ENCODE measurements around the gene DAZAP2. TPM values are rescaled to one million over a fixed set of nuclear protein-coding genes. Genes with fewer than 3 reads are reported as not detected.
A peak's percentile ranks its signal among the peaks of the same experiment; 100 is the strongest.

Gene DAZAP2
- total RNA-seq, result 100 to 1,000 TPM; 106 to 107 TPM

- DNase-seq, result peak; percentile 96
- Mint-ChIP-seq H3K4me1 (ENCODE audit: low read depth) (peaks cover 37% of the 10 kb centered on the region), H3K27ac (peak within 1 kb of the TSS; percentile 99), H3K9me3 (no peaks in the 10 kb centered on the region), H3K36me3 (ENCODE audit: low read depth) (peaks cover 31% of the 10 kb centered on the region), H3K4me3 (peak within 1 kb of the TSS; percentile 96), H3K27me3 (ENCODE audit: low read depth) (no peaks in the 10 kb centered on the region)
- intact Hi-C loops (cut with micrococcal nuclease), result loop anchor here (1.0 to 2.0 kb wide), 5 partner anchors 11 to 190 kb away; partner anchors contain the start of genes CSRNP2, LETMD1, POU6F1 and TFCP2
- CTCF ChIA-PET, result interaction anchor here (0.8 to 1.4 kb wide), 4 partner anchors 14 to 102 kb away, joined by 3 to 5 read pairs (median 4); no protein-coding TSS in a partner anchor
Observed at GRCh38 chr12:51238510-51239334, at the start of gene DAZAP2. TSS of gene DAZAP2 (plus strand) at chr12:51238826. CDS start at chr12:51238908, 82 bp downstream.

- H3K4me3 Mint-ChIP-seq, result no peak overlapping the region
- no peaks in the 10 kb centered on the region for H3K36me3 Mint-ChIP-seq (ENCODE audit: low read depth)
- no peaks in the 10 kb centered on the region for H3K9me3 Mint-ChIP-seq
- H3K27ac Mint-ChIP-seq, result no peak overlapping the region
- intact Hi-C loops (cut with micrococcal nuclease), result no loop called here
- no peaks in the 10 kb centered on the region for H3K4me1 Mint-ChIP-seq (ENCODE audit: low read depth)
- no peak for DNase-seq
- CTCF ChIA-PET, result no interaction called here
- H3K27me3 Mint-ChIP-seq (ENCODE audit: low read depth), result no peaks in the 10 kb centered on the region
Observed at GRCh38 chr12:51189790-51190355, 48.8 kb upstream of the DAZAP2 start.

DNA sequence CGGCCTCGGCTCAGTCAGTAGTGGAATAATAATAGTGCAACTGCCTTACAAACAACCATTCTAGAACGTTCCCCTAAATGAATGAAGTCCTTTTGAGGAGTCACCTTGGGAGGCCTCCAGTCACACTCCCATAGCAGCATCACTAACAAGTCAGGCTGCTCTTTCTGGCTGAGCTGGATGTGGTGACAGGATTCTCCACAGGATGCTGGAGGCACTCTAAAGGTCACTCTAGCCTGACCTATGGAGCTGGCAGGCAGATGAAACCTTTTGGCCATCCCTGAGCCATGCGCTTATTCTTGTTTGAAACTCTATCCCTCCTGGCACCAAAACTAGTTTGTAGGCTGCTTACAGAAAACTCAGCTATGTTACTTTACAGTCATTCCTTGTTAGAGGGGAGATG lies 47.8 kb upstream of the DAZAP2 start:
- Mint-ChIP-seq H3K9me3 (no peaks in the 10 kb centered on the region), H3K27ac (no peak overlapping the region), H3K4me3 (no peak overlapping the region), H3K36me3 (ENCODE audit: low read depth) (no peaks in the 10 kb centered on the region), H3K27me3 (ENCODE audit: low read depth) (no peaks in the 10 kb centered on the region), H3K4me1 (ENCODE audit: low read depth) (no peaks in the 10 kb centered on the region)
- CTCF ChIA-PET, result interaction anchor here (1.2 kb wide), 1 partner anchor 19 kb away, joined by 3 read pairs; no protein-coding TSS in a partner anchor
- DNase-seq, result no peak
- intact Hi-C loops (cut with micrococcal nuclease), result no loop called here

GRCh38 chr12:51191516-51192283 lies 46.9 kb upstream of the DAZAP2 start:
- Mint-ChIP-seq H3K4me3 (no peak overlapping the region), H3K27ac (no peak overlapping the region), H3K9me3 (no peaks in the 10 kb centered on the region), H3K4me1 (ENCODE audit: low read depth) (no peaks in the 10 kb centered on the region), H3K36me3 (ENCODE audit: low read depth) (no peaks in the 10 kb centered on the region), H3K27me3 (ENCODE audit: low read depth) (no peaks in the 10 kb centered on the region)
- CTCF ChIA-PET, result interaction anchor here (0.5 to 1.2 kb wide), 2 partner anchors 20 to 79 kb away, joined by 3 read pairs; partner anchors contain the start of gene SMAGP
- intact Hi-C loops (cut with micrococcal nuclease), result no loop called here
- no peak for DNase-seq

DNA sequence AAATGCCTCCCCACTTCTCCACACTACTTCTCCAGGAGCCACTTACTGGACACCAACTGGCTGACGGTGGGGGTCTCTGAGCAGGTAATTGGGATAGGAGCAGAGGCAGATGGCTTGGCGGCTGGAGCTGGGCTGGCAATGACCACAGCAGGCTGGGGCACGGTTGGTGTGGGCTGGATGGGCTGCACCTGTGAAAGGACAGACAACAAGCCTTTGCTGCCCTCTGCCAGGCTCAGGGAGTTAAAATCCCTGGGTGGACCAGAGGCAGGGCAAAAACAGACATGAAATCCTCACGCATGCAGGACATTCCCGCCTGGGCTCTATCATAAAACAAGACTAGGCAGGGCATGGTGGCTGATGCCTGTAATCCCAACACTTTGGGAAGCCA lies 46.3 kb upstream of the DAZAP2 start:
- Mint-ChIP-seq H3K4me1 (ENCODE audit: low read depth) (no peaks in the 10 kb centered on the region), H3K27me3 (ENCODE audit: low read depth) (no peaks in the 10 kb centered on the region), H3K4me3 (no peak overlapping the region), H3K9me3 (no peaks in the 10 kb centered on the region), H3K36me3 (ENCODE audit: low read depth) (no peaks in the 10 kb centered on the region), H3K27ac (no peak overlapping the region)
- CTCF ChIA-PET, result interaction anchor here (0.5 kb wide), 1 partner anchor 78 kb away, joined by 3 read pairs; the partner anchor contains the start of gene SMAGP
- intact Hi-C loops (cut with micrococcal nuclease), result no loop called here
- DNase-seq, result no peak

DNA sequence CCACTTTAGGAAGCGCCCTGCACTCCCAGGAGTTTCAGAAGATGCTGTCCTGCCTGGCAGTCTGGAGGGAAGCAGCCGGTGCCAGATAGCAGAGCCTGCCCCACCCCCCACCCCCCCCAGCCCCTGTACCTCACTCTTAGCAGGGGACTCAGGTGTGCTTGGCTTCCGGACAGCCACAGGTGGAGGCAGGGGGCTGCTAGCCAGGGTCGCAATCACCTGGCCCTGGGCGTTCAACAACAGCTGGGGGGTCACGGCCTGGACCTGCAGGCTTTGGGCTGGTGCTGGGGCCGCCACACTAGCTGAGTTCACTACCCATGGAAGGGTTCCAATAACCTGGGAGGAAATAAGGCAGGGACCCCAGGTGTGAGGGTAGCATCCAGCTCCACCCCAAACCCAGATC lies 42.8 kb upstream of the DAZAP2 start:
- Mint-ChIP-seq H3K9me3 (no peaks in the 10 kb centered on the region), H3K4me3 (no peak overlapping the region), H3K4me1 (ENCODE audit: low read depth) (no peaks in the 10 kb centered on the region), H3K27ac (no peak overlapping the region), H3K36me3 (ENCODE audit: low read depth) (no peaks in the 10 kb centered on the region), H3K27me3 (ENCODE audit: low read depth) (no peaks in the 10 kb centered on the region)
- CTCF ChIA-PET, result interaction anchor here (0.6 to 1.8 kb wide), 2 partner anchors 126 to 145 kb away, joined by 3 to 5 read pairs; no protein-coding TSS in a partner anchor
- no peak for DNase-seq
- intact Hi-C loops (cut with micrococcal nuclease), result no loop called here

DNA sequence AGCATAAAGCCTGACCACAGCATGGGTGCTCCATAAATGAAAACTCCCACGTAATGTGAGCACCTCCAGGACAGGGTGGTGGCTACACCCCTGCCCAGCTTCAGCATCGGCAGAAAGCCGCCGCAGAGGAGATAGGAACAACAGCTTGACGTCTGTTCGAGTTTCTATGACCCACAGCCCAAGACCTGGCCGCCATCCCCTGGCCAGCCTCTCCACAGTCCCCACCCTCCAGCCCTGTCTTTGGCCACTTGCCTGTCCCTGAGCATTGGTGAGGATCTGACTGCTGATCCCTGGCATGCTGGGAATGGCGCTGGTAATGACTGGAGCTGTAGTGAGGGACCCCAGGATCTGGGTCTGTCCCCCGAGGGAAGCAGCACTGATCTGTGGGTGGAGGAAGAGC lies 42.1 kb upstream of the DAZAP2 start:
- Mint-ChIP-seq H3K9me3 (no peaks in the 10 kb centered on the region), H3K27me3 (ENCODE audit: low read depth) (no peaks in the 10 kb centered on the region), H3K4me3 (no peak overlapping the region), H3K4me1 (ENCODE audit: low read depth) (no peaks in the 10 kb centered on the region), H3K36me3 (ENCODE audit: low read depth) (no peaks in the 10 kb centered on the region), H3K27ac (no peak overlapping the region)
- CTCF ChIA-PET, result interaction anchor here (1.8 kb wide), 1 partner anchor 144 kb away, joined by 5 read pairs; no protein-coding TSS in a partner anchor
- intact Hi-C loops (cut with micrococcal nuclease), result no loop called here
- DNase-seq, result no peak

- DNase-seq, result no peak
- Mint-ChIP-seq H3K36me3 (ENCODE audit: low read depth) (no peaks in the 10 kb centered on the region), H3K4me1 (ENCODE audit: low read depth) (peaks cover 5% of the 10 kb centered on the region), H3K27me3 (ENCODE audit: low read depth) (no peaks in the 10 kb centered on the region), H3K4me3 (no peak overlapping the region), H3K27ac (no peak overlapping the region), H3K9me3 (no peaks in the 10 kb centered on the region)
- CTCF ChIA-PET, result no interaction called here
- intact Hi-C loops (cut with micrococcal nuclease), result no loop called here
Observed at GRCh38 chr12:51197736-51198567, 40.7 kb upstream of the DAZAP2 start.

GRCh38 chr12:51198568-51199365 lies 39.9 kb upstream of the DAZAP2 start:
- intact Hi-C loops (cut with micrococcal nuclease), result no loop called here
- CTCF ChIA-PET, result no interaction called here
- H3K36me3 Mint-ChIP-seq (ENCODE audit: low read depth), result no peaks in the 10 kb centered on the region
- H3K27me3 Mint-ChIP-seq (ENCODE audit: low read depth), result no peaks in the 10 kb centered on the region
- H3K4me3 Mint-ChIP-seq, result no peak overlapping the region
- no peaks in the 10 kb centered on the region for H3K9me3 Mint-ChIP-seq
- peaks cover 13% of the 10 kb centered on the region for H3K4me1 Mint-ChIP-seq (ENCODE audit: low read depth)
- no peak overlapping the region for H3K27ac Mint-ChIP-seq
- no peak for DNase-seq

- no peak overlapping the region for H3K4me3 Mint-ChIP-seq
Observed at GRCh38 chr12:51199366-51199945, 39.2 kb upstream of the DAZAP2 start.

DNA sequence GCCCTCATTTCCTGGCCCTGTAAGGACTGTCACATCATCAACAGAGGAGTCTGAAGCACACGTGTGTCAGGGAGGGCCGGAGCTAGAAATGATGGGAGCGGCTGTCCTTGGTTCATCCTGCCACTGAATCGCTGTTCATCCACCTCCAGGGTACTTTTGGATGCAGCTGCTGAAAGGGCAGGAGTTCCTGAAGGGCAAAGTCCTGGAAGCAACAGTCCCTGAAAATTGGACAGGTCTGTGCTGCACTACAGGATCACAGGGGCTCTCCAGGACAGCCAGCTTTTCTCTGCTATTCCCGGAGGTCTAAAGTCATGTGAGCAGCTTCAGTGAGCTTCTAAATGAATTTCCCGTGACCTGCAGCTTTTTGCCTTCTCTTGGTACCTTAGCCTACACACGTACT lies 38.5 kb upstream of the DAZAP2 start:
- peaks cover 16% of the 10 kb centered on the region for H3K4me1 Mint-ChIP-seq (ENCODE audit: low read depth)
- H3K36me3 Mint-ChIP-seq (ENCODE audit: low read depth), result no peaks in the 10 kb centered on the region
- no peak for DNase-seq
- H3K27ac Mint-ChIP-seq, result no peak overlapping the region
- H3K9me3 Mint-ChIP-seq, result no peaks in the 10 kb centered on the region
- H3K27me3 Mint-ChIP-seq (ENCODE audit: low read depth), result no peaks in the 10 kb centered on the region
- intact Hi-C loops (cut with micrococcal nuclease), result no loop called here
- H3K4me3 Mint-ChIP-seq, result no peak overlapping the region
- CTCF ChIA-PET, result no interaction called here

More at GRCh38 chr12:51199366-51199945, 39.2 kb upstream of the DAZAP2 start:
- no peak for DNase-seq
- Mint-ChIP-seq H3K9me3 (no peaks in the 10 kb centered on the region), H3K27ac (no peak overlapping the region), H3K27me3 (ENCODE audit: low read depth) (no peaks in the 10 kb centered on the region), H3K4me1 (ENCODE audit: low read depth) (peaks cover 16% of the 10 kb centered on the region), H3K36me3 (ENCODE audit: low read depth) (no peaks in the 10 kb centered on the region)
- CTCF ChIA-PET, result no interaction called here
- intact Hi-C loops (cut with micrococcal nuclease), result no loop called here

Data from activated naive CD4-positive, alpha-beta T cell treated with anti-CD3 and anti-CD28 coated beads for 36 hours (primary cell).